Esophagus (tissue), 2 donors: ENCODE data around the gene TACC2. TPM values are rescaled to one million over a fixed set of nuclear protein-coding genes. Genes with fewer than 3 reads are reported as not detected.

Source experiments
- H3K27ac ChIP-seq, 2 donors: one replicate each; pipeline ENCODE4 v1.5.1; 2013; ENCODE audit warnings: low read depth in 2 of 2, mild to moderate bottlenecking in 2 of 2, inconsistent platforms in 1 of 2, low read length in 1 of 2, moderate library complexity in 1 of 2
- H3K27me3 ChIP-seq, 2 donors: one replicate each; pipeline ENCODE4 v1.6.1; 2013; ENCODE audit warnings: low read length in 2 of 2, control low read depth in 1 of 2, mild to moderate bottlenecking in 1 of 2; ENCODE audit not compliant: insufficient read depth in 2 of 2, control insufficient read depth in 1 of 2
- H3K36me3 ChIP-seq, 2 donors: one replicate each; pipeline ENCODE4 v1.6.1; 2013; ENCODE audit warnings: low read length in 1 of 2; ENCODE audit not compliant: control insufficient read depth in 2 of 2, insufficient read depth in 2 of 2
- H3K4me1 ChIP-seq, 2 donors: one replicate each; pipeline ENCODE4 v1.6.1; 2013; ENCODE audit warnings: low read length in 1 of 2; ENCODE audit not compliant: control insufficient read depth in 2 of 2, insufficient read depth in 2 of 2
- H3K4me3 ChIP-seq, 2 donors: one replicate each; pipeline ENCODE4 v1.5.1; 2013; ENCODE audit warnings: low read length in 2 of 2, mild to moderate bottlenecking in 2 of 2, low read depth in 1 of 2, moderate library complexity in 1 of 2
- H3K9me3 ChIP-seq, 2 donors: one replicate each; pipeline ENCODE4 v1.6.1; 2013; ENCODE audit warnings: mild to moderate bottlenecking in 2 of 2, low read depth in 1 of 2, low read length in 1 of 2, moderate library complexity in 1 of 2; ENCODE audit not compliant: control insufficient read depth in 2 of 2, insufficient read depth in 1 of 2
- WGBS, 2 donors: extraction: QIAGEN DNeasy Blood & Tissue Kit; methylation state at CpG; one replicate each; pipeline ENCODE4 v1.1.7; 2013; 5-methylcytosine and 5-hydroxymethylcytosine counted together
- polyA plus RNA-seq, 2 donors: library from polyadenylated mRNA; stranded (reverse); fragments of 200-250 nt; gene quantifications; one replicate each; pipeline ENCODE4 v1.2.3, GENCODE V29; 2013
- donor health status: healthy with polysubstance abuse.
- donor health status: Bipolar disorder and iron deficiency.

The TACC2 gene
- polyA plus RNA-seq, 2 donors, result 47.8 to 51.8 TPM

DNA sequence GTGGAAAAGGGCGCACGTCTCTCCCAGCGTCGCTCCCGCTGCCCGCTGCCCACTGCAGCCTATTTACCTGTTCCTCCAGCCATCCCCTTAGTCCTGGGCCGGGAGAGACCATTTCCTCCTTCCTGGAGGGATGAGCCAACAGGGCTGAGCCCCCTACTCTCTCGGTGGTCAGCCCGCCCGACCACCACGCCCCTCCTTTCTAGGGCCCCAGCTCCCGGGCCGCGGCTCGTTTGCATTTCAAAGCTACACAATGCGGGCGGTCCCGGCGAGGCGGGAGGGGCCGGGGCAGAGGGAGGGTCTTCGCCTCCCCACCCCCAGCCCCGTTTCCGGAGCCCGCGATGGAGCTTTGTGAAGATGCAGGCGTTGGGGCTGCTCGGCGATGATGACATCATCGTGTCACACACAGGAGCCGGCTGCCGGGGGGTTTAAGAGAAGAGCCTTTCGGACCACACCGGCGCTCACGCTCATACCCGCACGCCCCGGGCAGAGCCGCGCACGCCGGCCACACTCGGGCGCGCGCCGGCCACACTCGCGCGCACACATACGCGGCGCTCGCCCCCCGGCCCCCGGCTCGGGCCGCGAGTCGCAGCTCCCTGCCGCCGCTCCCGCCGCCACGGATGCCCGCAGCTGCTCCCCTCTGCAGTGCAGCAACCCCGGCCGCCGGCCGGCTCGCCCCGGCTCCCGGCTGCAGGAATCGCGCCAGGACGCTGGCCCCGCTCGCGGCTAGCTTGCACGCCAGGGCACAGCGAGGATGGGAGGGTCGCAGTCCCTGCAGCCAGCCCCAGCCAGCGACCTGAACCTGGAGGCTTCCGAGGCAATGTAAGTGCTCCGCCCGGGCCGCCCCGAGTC lies 174.4 kb downstream of the TACC2 start:
- peaks cover 9 to 11% of the 10 kb centered on the region in 2 donors for H3K4me1 ChIP-seq
- H3K9me3 ChIP-seq, result no peaks in the 10 kb centered on the region
- peaks cover 2 to 3% of the 10 kb centered on the region in 2 donors for H3K36me3 ChIP-seq
- peak overlapping the region in 1 of 2 donors; percentile 31 for H3K27ac ChIP-seq
- H3K27me3 ChIP-seq, result no peaks in the 10 kb centered on the region
- peak overlapping the region; percentile 10 to 33 for H3K4me3 ChIP-seq
- 5 to 14% methylated on average over 83 to 89 of the region's 89 CpGs for WGBS, 2 donors

DNA sequence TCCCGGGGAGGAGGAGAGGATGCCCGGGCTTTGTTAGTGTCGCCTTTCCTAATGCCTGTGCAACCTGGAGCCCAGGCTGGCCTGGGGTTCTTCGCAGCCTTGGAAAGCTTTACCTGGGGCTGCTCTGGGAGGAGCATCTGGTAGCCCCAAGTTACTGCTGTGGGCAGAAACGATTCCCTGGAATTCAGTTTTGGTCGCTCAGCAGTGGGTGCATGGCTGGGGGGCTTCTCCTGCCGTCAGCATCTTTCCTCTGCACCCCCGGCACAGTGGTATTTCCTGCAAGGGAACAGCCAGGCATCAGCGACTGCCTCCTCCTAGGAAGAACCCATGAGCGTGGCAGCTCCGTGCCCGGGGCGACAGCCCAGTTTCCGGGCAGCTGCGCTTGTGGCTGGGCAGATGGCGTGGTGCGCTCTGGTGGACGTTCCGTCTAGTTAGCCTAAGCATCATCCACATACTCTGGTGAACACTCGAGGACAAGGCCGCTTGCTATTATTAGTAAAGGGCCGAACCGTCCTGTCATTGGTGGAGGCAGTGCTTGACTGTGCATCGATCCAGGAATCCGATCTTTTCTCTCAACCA lies 175.1 kb downstream of the TACC2 start:
- Histone ChIP-seq H3K36me3 (peaks cover 0 to 3% of the 10 kb centered on the region in 2 donors), H3K27me3 (no peaks in the 10 kb centered on the region), H3K4me3 (no peak overlapping the region), H3K4me1 (peaks cover 9 to 11% of the 10 kb centered on the region in 2 donors), H3K9me3 (no peaks in the 10 kb centered on the region), H3K27ac (peak overlapping the region in 1 of 2 donors; percentile 15)
- 58 to 59% methylated on average over 25 of the region's 25 CpGs for WGBS, 2 donors

DNA sequence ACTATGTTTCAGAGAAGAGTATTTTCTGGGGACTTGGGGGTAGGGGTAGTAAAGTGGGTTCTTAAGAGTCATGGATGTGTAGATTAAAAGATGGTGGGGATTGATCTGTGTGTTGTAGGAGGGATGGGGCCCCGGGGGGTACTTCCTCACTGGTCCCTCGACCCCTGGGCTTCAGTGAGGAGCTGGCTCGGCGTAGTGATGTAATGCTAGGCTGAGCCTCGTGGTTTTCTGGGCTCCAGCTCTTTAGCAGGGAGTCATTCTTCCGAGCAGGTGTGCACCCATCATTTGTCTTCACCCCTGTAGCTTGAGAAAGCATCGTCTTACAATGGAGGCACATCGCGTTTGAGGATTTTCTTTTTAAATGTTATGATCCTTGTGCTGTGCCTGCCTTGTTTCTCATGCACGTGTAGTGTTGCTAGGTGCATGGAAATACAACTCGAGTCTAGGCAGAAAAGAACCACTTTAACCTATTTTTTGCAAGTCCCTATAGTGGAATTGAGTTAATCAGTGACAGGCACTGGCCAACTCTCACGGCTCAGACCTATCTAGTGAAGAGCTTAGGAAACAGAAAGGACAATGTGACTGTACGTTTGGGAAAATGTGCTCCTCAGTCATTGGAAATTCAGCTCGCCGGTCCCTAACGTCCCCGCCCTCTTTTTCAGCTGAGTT lies 176.0 kb downstream of the TACC2 start:
- H3K9me3 ChIP-seq, result no peaks in the 10 kb centered on the region
- H3K4me3 ChIP-seq, result no peak overlapping the region
- H3K36me3 ChIP-seq, result peaks cover 0 to 3% of the 10 kb centered on the region in 2 donors
- H3K27ac ChIP-seq, result no peak overlapping the region
- peaks cover 9 to 11% of the 10 kb centered on the region in 2 donors for H3K4me1 ChIP-seq
- WGBS, 2 donors, result 57 to 76% methylated on average over 17 of the region's 17 CpGs
- no peaks in the 10 kb centered on the region for H3K27me3 ChIP-seq

DNA sequence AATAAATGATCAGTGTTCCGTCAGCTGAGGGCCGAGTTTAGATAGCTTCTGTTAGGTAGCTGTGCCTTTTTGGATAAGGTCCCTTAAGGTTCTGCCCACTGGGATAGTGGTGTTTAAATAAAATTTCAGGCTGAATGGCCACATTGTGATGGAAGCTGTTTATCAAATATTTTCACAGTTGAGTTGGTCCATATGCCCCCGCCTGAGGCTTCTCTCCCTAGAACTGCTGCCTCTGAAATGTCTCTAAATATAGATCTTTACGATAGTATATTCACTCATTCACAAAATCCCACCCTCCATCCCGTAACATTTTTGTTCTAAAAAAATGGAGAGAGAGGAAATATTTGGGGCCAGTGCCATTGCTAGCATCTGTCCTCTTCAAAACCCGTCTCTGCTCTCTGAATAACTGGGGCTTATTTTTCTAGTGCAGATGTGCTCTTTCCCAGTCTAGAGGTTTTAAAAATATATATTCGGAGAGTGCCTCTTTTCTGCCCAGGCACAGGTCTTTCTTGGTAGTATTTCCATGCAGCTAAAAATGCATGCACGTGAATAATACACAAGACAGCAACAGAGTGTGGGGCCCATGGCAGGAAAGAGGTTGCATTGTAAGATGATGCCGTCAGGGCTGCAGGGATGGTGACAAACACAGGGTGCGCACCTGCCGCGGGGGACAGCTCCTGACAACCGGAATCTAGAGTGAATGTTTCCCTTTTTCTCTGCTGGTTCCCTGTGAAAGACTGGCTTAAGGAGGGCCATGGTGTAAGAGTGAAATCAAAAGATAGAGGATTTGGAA lies 176.7 kb downstream of the TACC2 start:
- Histone ChIP-seq H3K27me3 (no peaks in the 10 kb centered on the region), H3K4me1 (peaks cover 9 to 11% of the 10 kb centered on the region in 2 donors), H3K9me3 (no peaks in the 10 kb centered on the region), H3K27ac (no peak overlapping the region), H3K4me3 (no peak overlapping the region), H3K36me3 (peaks cover 0 to 3% of the 10 kb centered on the region in 2 donors)
- WGBS, 2 donors, result 73 to 81% methylated on average over 13 of the region's 13 CpGs

DNA sequence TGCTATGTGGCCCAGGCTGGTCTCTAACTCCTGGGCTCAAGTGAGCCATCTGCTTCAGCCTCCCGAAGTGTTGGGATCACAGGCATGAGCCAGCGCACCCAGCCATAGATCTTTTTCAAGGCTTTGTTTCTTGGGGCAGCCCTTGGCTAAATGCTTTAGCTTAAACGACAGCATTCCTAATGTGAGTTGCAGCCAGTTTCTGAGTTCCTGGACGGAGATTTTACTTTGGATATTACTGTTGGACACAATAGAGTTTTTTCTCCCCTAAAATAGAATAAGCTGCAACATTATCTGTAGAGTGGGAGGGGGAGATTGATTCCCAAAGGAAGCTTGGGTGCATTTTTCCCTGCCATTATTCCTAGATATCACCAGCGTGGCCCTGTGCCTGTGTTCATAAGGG lies 179.1 kb downstream of the TACC2 start:
- 80 to 85% methylated on average over 5 of the region's 5 CpGs for WGBS, 2 donors

DNA sequence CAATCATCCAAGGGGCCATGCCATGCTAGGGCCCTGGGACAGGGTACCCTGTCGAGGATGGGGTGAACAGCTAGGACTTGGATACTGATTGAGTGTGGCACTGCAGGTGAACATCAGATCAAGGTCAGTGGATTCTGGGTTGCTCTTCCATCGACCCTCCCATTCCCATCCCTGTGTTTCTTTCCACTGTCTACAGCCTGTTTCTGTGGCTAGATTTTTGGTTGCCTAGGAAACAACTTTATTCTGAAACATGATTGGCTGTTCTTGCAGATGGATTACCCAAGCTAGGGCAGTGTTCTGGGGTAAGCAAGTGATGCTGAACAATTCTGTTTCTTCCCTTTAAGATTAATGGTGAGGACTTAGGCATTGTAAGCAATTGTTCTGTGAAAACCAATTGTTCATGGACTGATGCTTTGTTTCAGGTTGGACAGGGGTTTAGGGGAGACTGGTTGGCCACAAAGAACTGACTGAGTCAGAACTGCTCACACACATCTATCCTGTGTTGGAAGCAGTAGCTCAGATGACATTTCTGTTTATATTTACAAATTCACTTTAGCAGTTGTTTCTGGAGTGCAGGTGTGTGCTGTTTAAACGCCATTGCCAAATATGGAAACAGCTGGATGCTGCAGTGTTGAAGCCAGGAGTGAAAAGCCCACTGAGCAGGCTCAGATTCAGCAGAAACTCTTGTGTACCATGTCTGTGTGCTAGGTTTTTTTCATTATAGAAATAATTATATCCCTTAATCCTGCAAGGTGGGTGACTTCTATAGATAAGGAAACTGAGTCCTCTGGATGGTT lies 179.8 kb downstream of the TACC2 start:
- no peaks in the 10 kb centered on the region for H3K27me3 ChIP-seq
- H3K9me3 ChIP-seq, result no peaks in the 10 kb centered on the region
- H3K27ac ChIP-seq, result peak overlapping the region in 1 of 2 donors; percentile 42
- 66 to 72% methylated on average over 3 of the region's 3 CpGs for WGBS, 2 donors
- no peak overlapping the region for H3K4me3 ChIP-seq
- peaks cover 7 to 12% of the 10 kb centered on the region in 2 donors for H3K4me1 ChIP-seq
- H3K36me3 ChIP-seq, result no peaks in the 10 kb centered on the region

More for the DNA sequence above, 179.1 kb downstream of the TACC2 start:
- Histone ChIP-seq H3K9me3 (no peaks in the 10 kb centered on the region), H3K36me3 (no peaks in the 10 kb centered on the region), H3K4me1 (peaks cover 3 to 14% of the 10 kb centered on the region in 2 donors), H3K27me3 (no peaks in the 10 kb centered on the region), H3K27ac (no peak overlapping the region), H3K4me3 (no peak overlapping the region)

DNA sequence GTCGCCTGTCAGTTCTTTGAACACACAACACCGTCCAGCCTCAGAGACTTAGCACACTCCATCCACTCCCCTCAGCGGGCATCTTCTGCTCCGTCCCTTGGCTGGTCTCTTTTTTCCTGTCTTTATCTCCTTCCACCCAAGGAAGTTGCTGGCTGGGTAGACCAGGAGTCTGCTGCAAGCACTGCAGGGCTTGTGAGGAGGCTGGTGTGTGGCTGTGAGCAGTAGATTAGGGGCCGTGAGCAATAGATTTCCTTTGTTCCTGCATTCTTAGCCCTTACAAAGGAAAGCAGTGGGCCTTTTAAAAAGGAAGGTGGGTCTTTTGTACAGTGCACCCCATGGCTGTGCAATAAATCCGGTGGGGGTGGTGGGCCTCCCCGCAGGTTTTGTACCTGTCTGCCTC lies 181.8 kb downstream of the TACC2 start:
- H3K4me1 ChIP-seq, result peaks cover 11 to 13% of the 10 kb centered on the region in 2 donors
- no peak overlapping the region for H3K4me3 ChIP-seq
- H3K27ac ChIP-seq, result peak overlapping the region in 1 of 2 donors; percentile 39
- WGBS, 2 donors, result 79 to 82% methylated on average over 7 of the region's 7 CpGs
- H3K27me3 ChIP-seq, result no peaks in the 10 kb centered on the region
- no peaks in the 10 kb centered on the region for H3K36me3 ChIP-seq
- no peaks in the 10 kb centered on the region for H3K9me3 ChIP-seq

DNA sequence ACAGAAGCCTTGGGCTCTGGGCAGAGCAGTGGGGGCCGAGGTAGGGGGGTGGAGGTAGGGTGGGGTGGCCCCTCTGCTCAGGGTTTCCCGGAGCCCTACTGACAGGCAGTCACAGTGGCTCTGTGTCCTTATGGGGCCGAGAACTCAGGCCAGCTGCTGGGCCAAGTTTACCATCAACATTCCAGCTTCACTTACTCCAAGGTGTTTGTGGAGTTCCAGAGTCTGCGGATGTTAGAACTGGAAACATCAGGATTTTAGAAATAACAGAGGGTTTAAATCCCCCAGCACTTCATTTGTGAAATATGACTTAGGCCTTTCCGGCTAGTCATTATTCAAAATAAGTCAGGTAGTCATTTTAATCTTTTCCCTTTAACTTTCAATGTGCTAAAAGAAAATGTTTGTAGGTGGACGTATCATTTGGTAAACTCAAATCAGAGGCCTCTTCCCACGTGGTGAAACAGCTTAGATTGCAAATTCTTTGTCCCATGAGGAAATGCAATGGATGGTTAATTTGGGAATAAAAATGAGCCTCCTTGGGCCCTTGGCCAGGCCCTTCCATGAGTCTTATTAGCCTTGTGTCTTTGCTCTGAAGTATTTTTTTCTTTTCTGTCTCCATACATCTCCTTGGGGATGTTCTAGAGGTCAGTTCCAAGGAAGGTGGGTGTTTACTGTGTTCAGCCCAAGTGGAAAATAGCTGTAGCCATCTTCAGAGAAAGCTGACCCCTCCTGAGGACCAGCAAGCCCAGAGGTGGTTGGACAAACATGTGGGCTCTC lies 182.5 kb downstream of the TACC2 start:
- no peak overlapping the region for H3K4me3 ChIP-seq
- no peaks in the 10 kb centered on the region for H3K9me3 ChIP-seq
- peak overlapping the region in 1 of 2 donors; percentile 44 for H3K27ac ChIP-seq
- 69 to 70% methylated on average over 7 of the region's 7 CpGs for WGBS, 2 donors
- H3K36me3 ChIP-seq, result no peaks in the 10 kb centered on the region
- H3K4me1 ChIP-seq, result peaks cover 11 to 13% of the 10 kb centered on the region in 2 donors
- H3K27me3 ChIP-seq, result no peaks in the 10 kb centered on the region
